Measurements from ENCODE around the gene TMED10.

GRCh38 chr14:75098212-75098611, 78.2 kb downstream of the TMED10 start:
- TF ChIP-seq CTCF (IDR thresholded peaks at IDR 0.05): no peak
- no peak for TF ChIP-seq POLR2A (IDR thresholded peaks at IDR 0.05)
